ENCODE results near the gene ARFGAP1.

DNA sequence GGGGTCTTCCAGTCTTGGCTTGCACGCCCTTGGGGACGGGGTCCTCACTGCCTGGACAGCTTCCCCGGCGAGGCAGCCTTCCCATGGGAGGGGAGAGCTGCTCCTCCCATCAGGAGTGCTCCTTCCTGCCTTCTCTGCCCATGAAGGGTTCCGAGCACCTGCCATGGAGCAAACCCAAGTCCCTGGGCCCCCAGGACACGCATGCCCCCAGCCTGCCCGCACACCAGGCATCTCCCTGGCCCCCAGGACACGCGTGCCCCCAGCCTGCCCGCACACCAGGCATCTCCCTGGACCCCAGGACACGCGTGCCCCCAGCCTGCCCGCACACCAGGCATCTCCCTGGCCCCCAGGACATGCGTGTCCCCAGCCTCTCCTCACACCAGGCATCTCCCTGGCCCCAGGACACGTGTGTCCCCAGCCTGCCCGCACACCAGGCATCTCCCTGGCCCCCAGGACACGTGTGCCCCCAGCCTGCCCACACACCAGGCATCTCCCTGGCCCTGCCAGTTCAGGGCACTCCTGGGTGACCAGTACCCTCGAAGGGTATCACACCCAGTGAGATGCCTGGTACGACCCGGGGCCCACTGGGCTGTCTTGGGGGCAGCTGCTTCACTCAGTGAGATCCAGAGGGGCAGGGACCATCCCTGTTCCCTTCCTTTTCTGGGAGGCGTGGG lies 42.1 kb downstream of the ARFGAP1 start:
- TF ChIP-seq FOXK1 (CRISPR knock-in tag; IDR thresholded peaks at IDR 0.05): no peak
- TF ChIP-seq, protein P1, sequence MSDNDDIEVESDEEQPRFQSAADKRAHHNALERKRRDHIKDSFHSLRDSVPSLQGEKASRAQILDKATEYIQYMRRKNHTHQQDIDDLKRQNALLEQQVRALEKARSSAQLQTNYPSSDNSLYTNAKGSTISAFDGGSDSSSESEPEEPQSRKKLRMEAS (CRISPR knock-in tag; IDR thresholded peaks at IDR 0.05): no peak
- no peak for TF ChIP-seq TP53 (CRISPR knock-in tag; IDR thresholded peaks at IDR 0.05)
- TF ChIP-seq ZNF416 (CRISPR knock-in tag; IDR thresholded peaks at IDR 0.05): no peak
- TF ChIP-seq CTCF (IDR thresholded peaks at IDR 0.05): no peak
- TF ChIP-seq TCF7 (CRISPR knock-in tag; IDR thresholded peaks at IDR 0.05; ENCODE audit: low read depth): no peak
- TF ChIP-seq TEAD1 (CRISPR knock-in tag; IDR thresholded peaks at IDR 0.05): no peak
- TF ChIP-seq NR2C2 (CRISPR knock-in tag; IDR thresholded peaks at IDR 0.05): no peak
- no peak for TF ChIP-seq FOXJ3 (CRISPR knock-in tag; IDR thresholded peaks at IDR 0.05; ENCODE audit: borderline replicate concordance)
- TF ChIP-seq, protein P2, sequence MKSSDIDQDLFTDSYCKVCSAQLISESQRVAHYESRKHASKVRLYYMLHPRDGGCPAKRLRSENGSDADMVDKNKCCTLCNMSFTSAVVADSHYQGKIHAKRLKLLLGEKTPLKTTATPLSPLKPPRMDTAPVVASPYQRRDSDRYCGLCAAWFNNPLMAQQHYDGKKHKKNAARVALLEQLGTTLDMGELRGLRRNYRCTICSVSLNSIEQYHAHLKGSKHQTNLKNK (CRISPR knock-in tag; IDR thresholded peaks at IDR 0.05): no peak
- TF ChIP-seq ETV6 (CRISPR knock-in tag; IDR thresholded peaks at IDR 0.05): no peak
- TF ChIP-seq ATF1 (CRISPR knock-in tag; IDR thresholded peaks at IDR 0.05): no peak
- no peak for TF ChIP-seq ATF2 (CRISPR knock-in tag; IDR thresholded peaks at IDR 0.05; ENCODE audit: borderline replicate concordance, low read depth)
- TF ChIP-seq, protein P3, sequence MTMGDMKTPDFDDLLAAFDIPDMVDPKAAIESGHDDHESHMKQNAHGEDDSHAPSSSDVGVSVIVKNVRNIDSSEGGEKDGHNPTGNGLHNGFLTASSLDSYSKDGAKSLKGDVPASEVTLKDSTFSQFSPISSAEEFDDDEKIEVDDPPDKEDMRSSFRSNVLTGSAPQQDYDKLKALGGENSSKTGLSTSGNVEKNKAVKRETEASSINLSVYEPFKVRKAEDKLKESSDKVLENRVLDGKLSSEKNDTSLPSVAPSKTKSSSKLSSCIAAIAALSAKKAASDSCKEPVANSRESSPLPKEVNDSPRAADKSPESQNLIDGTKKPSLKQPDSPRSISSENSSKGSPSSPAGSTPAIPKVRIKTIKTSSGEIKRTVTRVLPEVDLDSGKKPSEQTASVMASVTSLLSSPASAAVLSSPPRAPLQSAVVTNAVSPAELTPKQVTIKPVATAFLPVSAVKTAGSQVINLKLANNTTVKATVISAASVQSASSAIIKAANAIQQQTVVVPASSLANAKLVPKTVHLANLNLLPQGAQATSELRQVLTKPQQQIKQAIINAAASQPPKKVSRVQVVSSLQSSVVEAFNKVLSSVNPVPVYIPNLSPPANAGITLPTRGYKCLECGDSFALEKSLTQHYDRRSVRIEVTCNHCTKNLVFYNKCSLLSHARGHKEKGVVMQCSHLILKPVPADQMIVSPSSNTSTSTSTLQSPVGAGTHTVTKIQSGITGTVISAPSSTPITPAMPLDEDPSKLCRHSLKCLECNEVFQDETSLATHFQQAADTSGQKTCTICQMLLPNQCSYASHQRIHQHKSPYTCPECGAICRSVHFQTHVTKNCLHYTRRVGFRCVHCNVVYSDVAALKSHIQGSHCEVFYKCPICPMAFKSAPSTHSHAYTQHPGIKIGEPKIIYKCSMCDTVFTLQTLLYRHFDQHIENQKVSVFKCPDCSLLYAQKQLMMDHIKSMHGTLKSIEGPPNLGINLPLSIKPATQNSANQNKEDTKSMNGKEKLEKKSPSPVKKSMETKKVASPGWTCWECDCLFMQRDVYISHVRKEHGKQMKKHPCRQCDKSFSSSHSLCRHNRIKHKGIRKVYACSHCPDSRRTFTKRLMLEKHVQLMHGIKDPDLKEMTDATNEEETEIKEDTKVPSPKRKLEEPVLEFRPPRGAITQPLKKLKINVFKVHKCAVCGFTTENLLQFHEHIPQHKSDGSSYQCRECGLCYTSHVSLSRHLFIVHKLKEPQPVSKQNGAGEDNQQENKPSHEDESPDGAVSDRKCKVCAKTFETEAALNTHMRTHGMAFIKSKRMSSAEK (CRISPR knock-in tag; IDR thresholded peaks at IDR 0.05; ENCODE audit: borderline replicate concordance): no peak
